Panc1 (cell line): Measurements from ENCODE around the gene CUX1.

Experiments
- CTCF ChIP-seq: fragments of 450-650 bp; IDR thresholded peaks from 2 replicates; pipeline ENCODE4 v1.5.1; 2017; ENCODE audit warnings: mild to moderate bottlenecking
- POLR2AphosphoS5 ChIP-seq: IDR thresholded peaks from 2 replicates; pipeline ENCODE4 v1.6.1; 2012; ENCODE audit warnings: mild to moderate bottlenecking, low read depth, low read length, moderate library complexity
- SIN3A ChIP-seq: IDR thresholded peaks from 2 replicates; pipeline ENCODE4 v1.6.1; 2012; ENCODE audit warnings: low read depth, mild to moderate bottlenecking, low read length, moderate library complexity, borderline replicate concordance; ENCODE audit not compliant: insufficient read depth
- TCF7L2 ChIP-seq: IDR thresholded peaks from 2 replicates; pipeline ENCODE4 v1.6.1; 2011; ENCODE audit warnings: mild to moderate bottlenecking, low read depth, low read length, inconsistent platforms

- TF ChIP-seq CTCF (no peak), POLR2AphosphoS5 (no peak), SIN3A (no peak), TCF7L2 (no peak)
Measured at GRCh38 chr7:102317231-102318059, 500.0 kb downstream of the CUX1 start.
